Smooth muscle cell of the pulmonary artery (primary cell): ENCODE measurements around the gene SLC35B1. TPM values are rescaled to one million over a fixed set of nuclear protein-coding genes. Genes with fewer than 3 reads are reported as not detected.

Source experiments
- total RNA-seq: library from RNA; depleted of rRNA; stranded (reverse); fragments of >200 nt; gene quantifications from 2 replicates; pipeline ENCODE4 v1.2.3, GENCODE V29; 2014

The SLC35B1 gene, protein sequence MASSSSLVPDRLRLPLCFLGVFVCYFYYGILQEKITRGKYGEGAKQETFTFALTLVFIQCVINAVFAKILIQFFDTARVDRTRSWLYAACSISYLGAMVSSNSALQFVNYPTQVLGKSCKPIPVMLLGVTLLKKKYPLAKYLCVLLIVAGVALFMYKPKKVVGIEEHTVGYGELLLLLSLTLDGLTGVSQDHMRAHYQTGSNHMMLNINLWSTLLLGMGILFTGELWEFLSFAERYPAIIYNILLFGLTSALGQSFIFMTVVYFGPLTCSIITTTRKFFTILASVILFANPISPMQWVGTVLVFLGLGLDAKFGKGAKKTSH
- total RNA-seq: 42.6 and 45.7 TPM in 2 replicates

DNA sequence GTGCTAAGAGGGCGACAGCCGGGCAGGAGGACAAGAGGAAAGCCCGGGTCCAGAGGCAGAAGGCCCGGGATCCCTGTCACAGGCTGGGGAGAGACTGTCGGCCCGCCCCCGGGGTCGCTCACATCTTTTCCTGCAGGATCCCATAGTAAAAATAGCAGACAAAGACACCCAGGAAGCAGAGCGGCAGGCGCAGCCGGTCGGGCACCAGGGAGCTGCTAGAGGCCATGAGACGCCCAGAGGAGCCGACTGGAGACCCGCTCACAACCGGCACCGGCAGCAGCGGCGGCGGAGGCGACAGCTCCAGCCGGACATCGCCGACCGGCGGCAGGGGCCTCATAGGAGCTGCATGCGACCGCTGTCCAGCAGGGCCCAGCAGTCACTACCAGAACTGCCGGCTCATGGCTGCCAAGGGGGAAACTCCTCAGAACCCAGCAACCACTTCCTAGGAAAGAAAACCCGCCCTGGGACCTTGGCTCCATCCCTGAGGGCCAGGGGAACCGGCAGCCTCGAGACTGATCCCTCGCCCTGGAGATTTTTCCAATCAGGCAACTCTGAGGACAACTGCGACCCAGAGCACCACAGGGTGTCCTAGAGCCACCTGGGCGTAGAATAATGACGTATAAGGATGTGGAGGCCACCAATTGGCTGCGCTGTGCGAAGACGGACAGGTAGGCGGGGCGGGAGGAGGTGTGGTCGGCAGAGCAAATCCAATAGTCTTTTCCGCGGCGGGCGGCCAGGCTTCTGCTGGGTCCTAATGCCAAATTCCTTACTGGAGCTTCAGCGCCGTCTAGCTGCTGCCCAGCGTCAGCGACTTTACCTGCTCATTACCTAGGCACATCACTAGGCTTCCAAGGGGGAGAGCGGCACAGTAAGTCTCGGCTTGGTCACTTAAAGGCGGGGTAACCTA is at the start of gene SLC35B1:
SLC35B1 (minus strand) TSS at position 357 of the 907 bp plus-strand sequence; CDS start at position 226, 131 bp downstream.

DNA sequence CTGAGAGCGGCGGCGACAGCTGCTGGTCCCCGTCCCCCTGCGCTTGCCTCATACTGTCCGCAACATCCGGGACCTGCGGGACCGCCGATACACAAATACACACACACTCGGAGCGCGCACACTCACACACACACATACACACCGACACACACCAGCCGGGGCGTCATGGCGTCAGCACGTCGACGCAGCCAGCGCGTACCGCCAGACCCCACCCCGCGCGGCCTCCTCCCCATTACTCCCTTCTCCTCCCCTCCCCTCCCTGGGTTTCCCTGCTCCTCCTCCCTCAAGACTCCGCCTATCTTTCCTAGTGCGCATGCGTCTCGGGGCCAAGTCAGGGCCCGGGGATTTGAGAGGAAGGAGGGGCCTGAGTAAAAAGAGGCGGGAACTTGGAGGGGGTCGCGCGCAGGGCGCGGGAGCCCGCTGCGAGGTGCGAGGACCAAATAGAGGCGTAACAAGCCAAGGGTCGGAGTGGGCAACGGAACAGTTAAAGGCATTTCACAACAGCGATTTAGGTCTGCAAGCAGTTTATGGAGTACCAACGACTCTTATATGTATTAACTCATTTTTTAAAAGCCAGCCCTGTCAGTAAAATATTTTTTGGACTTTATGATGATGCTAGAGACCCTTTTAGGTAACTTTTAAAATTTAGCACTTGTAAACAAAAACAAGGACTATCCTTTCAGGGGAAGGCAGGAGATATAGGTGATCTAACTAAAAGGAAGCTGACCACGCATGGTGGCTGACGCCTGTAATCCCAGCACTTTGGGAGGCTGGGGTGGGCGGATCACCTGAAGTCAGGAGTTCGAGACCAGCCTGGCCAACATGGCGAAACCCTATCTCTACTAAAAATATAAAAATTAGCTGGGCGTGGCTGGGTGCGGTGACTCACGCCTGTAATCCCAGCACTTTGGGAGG is 29.6 kb downstream of the SLC35B1 start, which contains the start of gene SPOP:
SPOP (minus strand) TSS at position 165 of the 915 bp plus-strand sequence. CDS start 55,287 bp downstream, outside the sequence.

Other genes with a start within 250 kb of the SLC35B1 start
- 0.33 and 0.56 TPM in 2 replicates for gene NGFR, start 212.7 kb downstream of the SLC35B1 start, total RNA-seq
- 2.4 and 2.9 TPM in 2 replicates for gene NXPH3, start 132.1 kb downstream of the SLC35B1 start, total RNA-seq
- 81.6 and 114 TPM in 2 replicates for gene SPOP, start 29.9 kb downstream of the SLC35B1 start, total RNA-seq
- 4.7 and 6.0 TPM in 2 replicates for gene FAM117A, start 56.2 kb upstream of the SLC35B1 start, total RNA-seq
- gene KAT7, start 80.7 kb upstream of the SLC35B1 start, total RNA-seq: 39.7 and 43.4 TPM in 2 replicates
- gene TAC4, start 140.1 kb upstream of the SLC35B1 start, total RNA-seq: not detected in 2 replicates